Measurements from ENCODE around the gene PEX3. TPM values are rescaled to one million over a fixed set of nuclear protein-coding genes. Genes with fewer than 3 reads are reported as not detected.

PEX3 gene
- total and polyA plus RNA-seq, 7 experiments from 2014 or later = 10.9 to 28.8 (median 25.4) TPM

DNA sequence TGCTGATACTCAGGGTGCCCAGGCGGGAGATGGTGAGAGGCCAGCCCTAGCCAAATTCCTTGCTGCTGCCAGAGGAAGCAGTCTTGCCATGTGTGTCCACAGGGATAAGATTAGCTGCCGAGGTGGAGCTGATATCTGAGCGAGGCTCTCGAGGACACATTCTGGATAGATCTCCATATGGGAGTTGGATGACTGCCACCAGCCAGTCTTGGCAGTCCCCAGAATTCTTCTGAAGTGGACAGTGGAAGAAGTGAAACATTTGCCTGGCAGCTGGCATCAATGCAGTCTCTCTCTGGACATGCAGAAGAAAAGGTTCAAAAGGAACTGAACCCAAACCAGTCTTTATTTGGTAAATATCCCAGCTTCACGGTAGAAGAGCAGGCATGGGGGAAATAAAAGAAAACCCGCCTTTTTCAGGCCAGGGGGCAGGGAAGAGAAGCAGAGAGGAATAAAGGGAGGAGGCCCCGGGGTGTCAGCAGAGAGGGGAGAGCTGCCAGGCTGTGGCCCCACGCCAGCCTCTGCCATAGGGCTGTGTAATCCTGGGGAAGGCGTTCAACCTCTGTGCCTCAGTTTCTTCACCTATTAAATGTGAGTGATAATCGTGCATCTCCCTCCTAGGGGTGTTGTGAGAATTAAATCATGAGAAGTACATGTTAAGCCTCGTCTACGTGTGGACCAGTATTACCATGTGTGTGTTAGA is 64.6 kb downstream of the PEX3 start:
- DNase-seq = no peak
- POLR2A ChIA-PET = interaction anchor here (0.7 kb wide), 1 partner anchor 1016 kb away, joined by 3 read pairs; no protein-coding TSS in a partner anchor
- H3K4me1 Mint-ChIP-seq = peaks cover 17 to 43% (median 23%) of the 10 kb centered on the region in 7 donors

DNA sequence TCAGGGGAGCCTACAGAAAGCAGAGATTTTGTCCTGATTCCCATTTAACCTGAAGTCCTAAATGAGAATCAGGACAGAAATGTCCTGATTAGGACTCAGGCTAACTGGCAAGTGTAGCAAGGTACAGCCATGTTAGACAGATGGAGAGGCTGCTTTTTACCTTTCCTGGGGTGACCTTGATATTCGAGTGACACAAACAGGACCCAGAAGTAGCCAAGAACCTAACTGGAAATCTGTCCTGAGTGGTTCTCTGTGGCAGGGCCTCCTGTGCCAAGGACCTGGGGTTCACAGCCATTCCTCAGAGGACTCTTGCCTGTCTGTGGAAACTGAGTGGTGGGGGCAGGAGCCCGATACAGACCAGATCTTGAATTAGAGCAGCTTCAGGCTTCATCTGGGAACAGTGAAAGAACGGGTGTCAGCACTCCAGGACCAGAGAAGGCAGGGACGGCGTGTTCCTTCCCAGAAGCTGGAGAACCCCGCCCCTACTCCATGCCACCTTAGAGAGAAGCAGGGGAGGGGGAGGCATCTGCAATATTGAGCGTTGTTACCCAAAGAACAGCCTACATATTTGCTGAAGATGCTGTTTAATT is 65.3 kb downstream of the PEX3 start:
- Mint-ChIP-seq H3K9me3 (peaks cover 0 to 4% (median 0%) of the 10 kb centered on the region in 11 donors), H3K4me3 (no peak overlapping the region), H3K36me3 (peaks cover 5 to 14% (median 10%) of the 10 kb centered on the region in 5 donors), H3K27me3 (no peaks in the 10 kb centered on the region), H3K4me1 (peaks cover 14 to 39% (median 20%) of the 10 kb centered on the region in 7 donors), H3K27ac (no peak overlapping the region)
- intact Hi-C loops (cut with micrococcal nuclease) = loop anchor here in 1 of 2 donors (10.0 kb wide), 1 partner anchor 451 kb away; the partner anchor contains the start of gene AIG1
- DNase-seq = no peak
- no peaks in the 10 kb centered on the region for H3K9me3 ChIP-seq (ENCODE audit: control insufficient read depth in 2 of 3, low read length in 3 of 3)
- ChIA-PET CTCF (no interaction called here), POLR2A (no interaction called here)
- ATAC-seq = no peak
- peaks cover 0 to 4% of the 10 kb centered on the region in 2 donors for H3K4me1 ChIP-seq (ENCODE audit: control insufficient read depth in 2 of 2, insufficient read depth in 2 of 2, low read length in 2 of 2)
- no peak overlapping the region for H3K4me3 ChIP-seq (ENCODE audit: low read length)
- H3K27ac ChIP-seq (ENCODE audit: low read depth, low read length) = no peak overlapping the region
- no peaks in the 10 kb centered on the region for H3K27me3 ChIP-seq (ENCODE audit: control insufficient read depth in 2 of 2, insufficient read depth in 2 of 2, low read length in 2 of 2)
- no peaks in the 10 kb centered on the region for H3K36me3 ChIP-seq (ENCODE audit: control insufficient read depth in 2 of 3, insufficient read depth in 3 of 3, low read length in 3 of 3)

More for the DNA sequence above, 64.6 kb downstream of the PEX3 start:
- Mint-ChIP-seq H3K27ac (no peak overlapping the region), H3K36me3 (peaks cover 5 to 15% (median 10%) of the 10 kb centered on the region in 5 donors), H3K27me3 (no peaks in the 10 kb centered on the region), H3K9me3 (peaks cover 0 to 4% (median 0%) of the 10 kb centered on the region in 11 donors), H3K4me3 (no peak overlapping the region)
- CTCF ChIA-PET = interaction anchor here (0.8 kb wide), 1 partner anchor 36 kb away, joined by 3 read pairs; no protein-coding TSS in a partner anchor
- intact Hi-C loops (cut with micrococcal nuclease) = loop anchor here in 1 of 2 donors (10.0 kb wide), 1 partner anchor 450 kb away; the partner anchor contains the start of gene AIG1
- Histone ChIP-seq H3K4me3 (ENCODE audit: low read length) (no peak overlapping the region), H3K9me3 (ENCODE audit: control insufficient read depth in 2 of 3, low read length in 3 of 3) (no peaks in the 10 kb centered on the region), H3K27ac (ENCODE audit: low read depth, low read length) (no peak overlapping the region), H3K27me3 (ENCODE audit: control insufficient read depth in 2 of 2, insufficient read depth in 2 of 2, low read length in 2 of 2) (no peaks in the 10 kb centered on the region), H3K36me3 (ENCODE audit: control insufficient read depth in 2 of 3, insufficient read depth in 3 of 3, low read length in 3 of 3) (no peaks in the 10 kb centered on the region), H3K4me1 (ENCODE audit: control insufficient read depth in 2 of 2, insufficient read depth in 2 of 2, low read length in 2 of 2) (peaks cover 0 to 4% of the 10 kb centered on the region in 2 donors)
- ATAC-seq = no peak

DNA sequence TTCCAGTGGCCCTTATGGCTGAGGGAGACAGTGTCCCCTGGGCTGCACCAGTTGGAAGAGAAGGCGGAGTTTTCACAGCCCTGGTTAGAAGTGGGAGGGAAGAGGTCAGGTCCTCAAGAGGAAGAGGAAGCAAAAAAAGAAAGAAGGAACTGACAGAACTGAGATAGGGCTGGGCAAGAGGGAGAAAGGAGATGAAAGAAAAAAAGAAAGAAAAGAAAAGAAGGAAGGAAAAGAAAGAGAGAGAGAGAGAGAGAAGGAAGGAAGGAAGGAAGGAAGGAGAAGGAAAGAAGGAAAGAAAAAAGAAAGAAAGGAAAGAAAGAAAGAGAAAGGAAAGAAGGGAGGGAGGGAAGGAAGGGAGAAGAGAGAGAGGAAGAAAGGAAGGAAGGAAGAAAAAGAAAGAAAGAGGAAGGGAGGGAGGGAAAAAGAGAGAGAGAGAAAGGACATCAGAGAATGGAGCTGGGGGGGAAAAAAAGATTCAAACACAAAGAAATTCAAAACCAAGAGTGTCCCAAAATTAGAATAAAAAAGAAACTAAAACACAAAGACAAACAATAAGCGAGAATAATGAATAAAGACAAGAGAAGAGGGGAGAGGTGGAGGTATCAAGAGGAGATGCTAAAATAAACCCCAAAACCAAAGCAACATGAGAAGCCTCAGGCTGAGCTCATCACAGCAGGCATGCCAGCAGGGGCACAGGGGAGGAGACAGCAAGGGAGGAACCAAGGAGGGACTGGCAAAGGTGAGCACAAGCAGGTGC is 66.3 kb downstream of the PEX3 start:
- peaks cover 0 to 2% of the 10 kb centered on the region in 2 donors for H3K4me1 ChIP-seq (ENCODE audit: control insufficient read depth in 2 of 2, insufficient read depth in 2 of 2, low read length in 2 of 2)
- no peaks in the 10 kb centered on the region for H3K27me3 ChIP-seq (ENCODE audit: control insufficient read depth in 2 of 2, insufficient read depth in 2 of 2, low read length in 2 of 2)
- Mint-ChIP-seq H3K27ac (peak overlapping the region in 3 of 9 donors; percentile 59 to 82 (median 77)), H3K9me3 (peaks cover 0 to 4% (median 0%) of the 10 kb centered on the region in 11 donors), H3K27me3 (no peaks in the 10 kb centered on the region), H3K36me3 (peaks cover 5 to 17% (median 11%) of the 10 kb centered on the region in 5 donors), H3K4me1 (peaks cover 8 to 39% (median 17%) of the 10 kb centered on the region in 7 donors), H3K4me3 (no peak overlapping the region)
- no peaks in the 10 kb centered on the region for H3K9me3 ChIP-seq (ENCODE audit: control insufficient read depth in 2 of 3, low read length in 3 of 3)
- intact Hi-C loops (cut with micrococcal nuclease) = loop anchor here in 1 of 2 donors (10.0 kb wide), 1 partner anchor 452 kb away; the partner anchor contains the start of gene AIG1
- H3K36me3 ChIP-seq (ENCODE audit: control insufficient read depth in 2 of 3, insufficient read depth in 3 of 3, low read length in 3 of 3) = no peaks in the 10 kb centered on the region
- H3K4me3 ChIP-seq (ENCODE audit: low read length) = no peak overlapping the region
- ATAC-seq (no peak), DNase-seq (no peak)
- ChIA-PET CTCF (no interaction called here), POLR2A (no interaction called here)
- H3K27ac ChIP-seq (ENCODE audit: low read depth, low read length) = no peak overlapping the region

GRCh38 chr6:143517447-143517773 is 66.8 kb downstream of the PEX3 start:
- Histone ChIP-seq H3K9me3 (ENCODE audit: control insufficient read depth in 2 of 3, low read length in 3 of 3) (no peaks in the 10 kb centered on the region), H3K4me1 (ENCODE audit: control insufficient read depth in 2 of 2, insufficient read depth in 2 of 2, low read length in 2 of 2) (no peaks in the 10 kb centered on the region), H3K36me3 (ENCODE audit: control insufficient read depth in 2 of 3, insufficient read depth in 3 of 3, low read length in 3 of 3) (no peaks in the 10 kb centered on the region), H3K27me3 (ENCODE audit: control insufficient read depth in 2 of 2, insufficient read depth in 2 of 2, low read length in 2 of 2) (no peaks in the 10 kb centered on the region), H3K4me3 (ENCODE audit: low read length) (no peak overlapping the region), H3K27ac (ENCODE audit: low read depth, low read length) (no peak overlapping the region)
- ChIA-PET CTCF (no interaction called here), POLR2A (no interaction called here)
- intact Hi-C loops (cut with micrococcal nuclease) = loop anchor here in 1 of 2 donors (10.0 kb wide), 1 partner anchor 453 kb away; the partner anchor contains the start of gene AIG1
- peaks cover 5 to 18% (median 11%) of the 10 kb centered on the region in 5 donors for H3K36me3 Mint-ChIP-seq
- DNase-seq (no peak), ATAC-seq (no peak)
- peak overlapping the region in 2 of 9 donors; percentile 77 to 82 for H3K27ac Mint-ChIP-seq
- H3K9me3 Mint-ChIP-seq = peaks cover 0 to 4% (median 0%) of the 10 kb centered on the region in 11 donors
- H3K4me1 Mint-ChIP-seq = peaks cover 5 to 36% (median 17%) of the 10 kb centered on the region in 7 donors
- no peaks in the 10 kb centered on the region for H3K27me3 Mint-ChIP-seq
- H3K4me3 Mint-ChIP-seq = no peak overlapping the region

- POLR2A ChIA-PET = interaction anchor here (1.4 kb wide), 1 partner anchor 9 kb away, joined by 3 read pairs; no protein-coding TSS in a partner anchor
- Histone ChIP-seq H3K9me3 (ENCODE audit: control insufficient read depth in 2 of 3, low read length in 3 of 3) (no peaks in the 10 kb centered on the region), H3K27ac (ENCODE audit: low read depth, low read length) (no peak overlapping the region), H3K36me3 (ENCODE audit: control insufficient read depth in 2 of 3, insufficient read depth in 3 of 3, low read length in 3 of 3) (no peaks in the 10 kb centered on the region), H3K27me3 (ENCODE audit: control insufficient read depth in 2 of 2, insufficient read depth in 2 of 2, low read length in 2 of 2) (no peaks in the 10 kb centered on the region), H3K4me1 (ENCODE audit: control insufficient read depth in 2 of 2, insufficient read depth in 2 of 2, low read length in 2 of 2) (no peaks in the 10 kb centered on the region), H3K4me3 (ENCODE audit: low read length) (no peak overlapping the region)
- peak overlapping the region in 1 of 9 donors; percentile 8 for H3K27ac Mint-ChIP-seq
- H3K9me3 Mint-ChIP-seq = peaks cover 0 to 6% (median 0%) of the 10 kb centered on the region in 11 donors
- H3K27me3 Mint-ChIP-seq = no peaks in the 10 kb centered on the region
- ATAC-seq = no peak
- H3K4me1 Mint-ChIP-seq = peaks cover 0 to 14% (median 4%) of the 10 kb centered on the region in 7 donors
- intact Hi-C loops (cut with micrococcal nuclease) = no loop called here
- no peak for DNase-seq
- H3K4me3 Mint-ChIP-seq = no peak overlapping the region
- peaks cover 5 to 38% (median 12%) of the 10 kb centered on the region in 5 donors for H3K36me3 Mint-ChIP-seq
- CTCF ChIA-PET = no interaction called here
Observed at GRCh38 chr6:143522039-143522600, 71.5 kb downstream of the PEX3 start.

DNA sequence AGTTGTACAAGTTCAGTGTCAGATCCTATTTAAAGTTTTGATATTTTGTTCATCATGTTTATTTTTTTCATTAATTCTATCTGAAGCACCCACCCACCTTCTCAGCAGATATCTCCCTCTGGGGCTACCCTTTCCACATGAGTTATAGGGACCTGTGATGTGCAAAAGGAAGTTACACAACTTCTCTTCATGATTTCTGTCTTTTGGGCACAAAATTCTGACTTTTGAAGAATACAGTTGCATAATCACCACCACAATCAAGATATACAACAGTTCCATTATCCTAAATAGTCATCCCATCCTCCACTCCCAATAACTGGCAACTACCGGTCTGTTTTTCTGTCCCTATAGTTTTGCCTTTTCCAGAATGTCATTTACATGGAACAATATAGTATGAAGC is 74.8 kb downstream of the PEX3 start:
- H3K9me3 ChIP-seq (ENCODE audit: control insufficient read depth in 2 of 3, low read length in 3 of 3) = no peaks in the 10 kb centered on the region
- intact Hi-C loops (cut with micrococcal nuclease) = no loop called here
- Mint-ChIP-seq H3K4me3 (no peak overlapping the region), H3K27me3 (no peaks in the 10 kb centered on the region), H3K9me3 (peaks cover 0 to 6% (median 0%) of the 10 kb centered on the region in 11 donors), H3K4me1 (peaks cover 14 to 24% (median 19%) of the 10 kb centered on the region in 7 donors), H3K36me3 (peaks cover 0 to 36% (median 7%) of the 10 kb centered on the region in 5 donors), H3K27ac (no peak overlapping the region)
- CTCF ChIA-PET = interaction anchor here (1.2 kb wide), 1 partner anchor 12 kb away, joined by 3 read pairs; no protein-coding TSS in a partner anchor
- DNase-seq (no peak), ATAC-seq (no peak)
- peaks cover 8 to 15% of the 10 kb centered on the region in 2 donors for H3K4me1 ChIP-seq (ENCODE audit: control insufficient read depth in 2 of 2, insufficient read depth in 2 of 2, low read length in 2 of 2)
- H3K36me3 ChIP-seq (ENCODE audit: control insufficient read depth in 2 of 3, insufficient read depth in 3 of 3, low read length in 3 of 3) = no peaks in the 10 kb centered on the region
- POLR2A ChIA-PET = interaction anchor here (1.4 kb wide), 1 partner anchor 14 kb away, joined by 4 read pairs; no protein-coding TSS in a partner anchor
- no peaks in the 10 kb centered on the region for H3K27me3 ChIP-seq (ENCODE audit: control insufficient read depth in 2 of 2, insufficient read depth in 2 of 2, low read length in 2 of 2)
- no peak overlapping the region for H3K4me3 ChIP-seq (ENCODE audit: low read length)
- no peak overlapping the region for H3K27ac ChIP-seq (ENCODE audit: low read depth, low read length)

All from naive thymus-derived CD4-positive, alpha-beta T cell (primary cell).